ENCODE measurements around the gene CCL23.

Gene CCL23

GRCh38 chr17:36001110-36001771, 16.5 kb downstream of the CCL23 start, which contains the start of gene CCL15:
TSS of gene CCL15 (minus strand) at chr17:36001553. CDS start at chr17:36001492, 61 bp downstream.
- Histone ChIP-seq H3K4ac (ENCODE audit: low read depth, low read length) (no peak within 1 kb of the TSS), H3K79me2 (ENCODE audit: control insufficient read depth, insufficient read depth, low read length, poor library complexity) (no peaks in the 10 kb centered on the region), H4K91ac (ENCODE audit: low read depth, low read length) (no peak within 1 kb of the TSS), H3K9me3 (ENCODE audit: insufficient read depth, low read depth, low read length) (no peaks in the 10 kb centered on the region), H3K36me3 (ENCODE audit: control insufficient read depth in 1 of 2, insufficient read depth in 2 of 2, low read length in 2 of 2) (no peaks in the 10 kb centered on the region), H3K23ac (ENCODE audit: low read length) (no peak within 1 kb of the TSS), H2BK12ac (ENCODE audit: low read length) (no peak within 1 kb of the TSS), H3K4me2 (ENCODE audit: low read length) (no peak within 1 kb of the TSS), H2AFZ (ENCODE audit: insufficient read depth, low read length, poor library complexity) (no peak within 1 kb of the TSS), H2BK5ac (ENCODE audit: low read depth, low read length, poor library complexity) (no peak within 1 kb of the TSS), H4K12ac (ENCODE audit: low read depth, low read length) (no peak within 1 kb of the TSS), H3K14ac (ENCODE audit: low read length) (no peak within 1 kb of the TSS), H3K27me3 (ENCODE audit: insufficient read depth, low read length) (no peaks in the 10 kb centered on the region), H3K79me1 (ENCODE audit: low read length) (no peaks in the 10 kb centered on the region), H3K4me3 (ENCODE audit: low read depth, low read length) (no peak within 1 kb of the TSS), H2AK5ac (ENCODE audit: low read length) (no peak within 1 kb of the TSS), H3K4me1 (ENCODE audit: control insufficient read depth in 1 of 2, insufficient read depth in 2 of 2, low read length in 2 of 2) (no peaks in the 10 kb centered on the region), H2BK120ac (ENCODE audit: insufficient read depth, low read length, poor library complexity) (no peak within 1 kb of the TSS), H4K8ac (ENCODE audit: low read depth, low read length) (no peak within 1 kb of the TSS), H3K27ac (ENCODE audit: low read depth, low read length) (no peak within 1 kb of the TSS), H3K18ac (ENCODE audit: low read length) (no peak within 1 kb of the TSS), H3K9ac (ENCODE audit: low read length) (peak within 1 kb of the TSS; percentile 4)
- no peak for DNase-seq
- no CpG with 5 or more reads among the region's 6 CpGs for WGBS (ENCODE audit: extremely low coverage, insufficient coverage, insufficient read length)

GRCh38 chr17:36000732-36001109, 17.1 kb downstream of the CCL23 start:
- H3K27ac ChIP-seq (ENCODE audit: low read depth, low read length): no peak overlapping the region
- H2BK12ac ChIP-seq (ENCODE audit: low read length): no peak overlapping the region
- H3K9me3 ChIP-seq (ENCODE audit: insufficient read depth, low read depth, low read length): no peaks in the 10 kb centered on the region
- H3K23ac ChIP-seq (ENCODE audit: low read length): no peak overlapping the region
- no peak for DNase-seq
- H3K4me1 ChIP-seq (ENCODE audit: control insufficient read depth in 1 of 2, insufficient read depth in 2 of 2, low read length in 2 of 2): no peaks in the 10 kb centered on the region
- H3K4me2 ChIP-seq (ENCODE audit: low read length): no peak overlapping the region
- H3K4me3 ChIP-seq (ENCODE audit: low read depth, low read length): no peak overlapping the region
- no peaks in the 10 kb centered on the region for H3K27me3 ChIP-seq (ENCODE audit: insufficient read depth, low read length)
- H3K9ac ChIP-seq (ENCODE audit: low read length): no peak overlapping the region
- H4K8ac ChIP-seq (ENCODE audit: low read depth, low read length): no peak overlapping the region
- no peak overlapping the region for H3K18ac ChIP-seq (ENCODE audit: low read length)
- H2AK5ac ChIP-seq (ENCODE audit: low read length): no peak overlapping the region
- no peak overlapping the region for H4K91ac ChIP-seq (ENCODE audit: low read depth, low read length)
- H3K4ac ChIP-seq (ENCODE audit: low read depth, low read length): no peak overlapping the region
- H3K79me2 ChIP-seq (ENCODE audit: control insufficient read depth, insufficient read depth, low read length, poor library complexity): no peaks in the 10 kb centered on the region
- H2AFZ ChIP-seq (ENCODE audit: insufficient read depth, low read length, poor library complexity): no peak overlapping the region
- no peak overlapping the region for H4K12ac ChIP-seq (ENCODE audit: low read depth, low read length)
- WGBS (ENCODE audit: extremely low coverage, insufficient coverage, insufficient read length): no CpG with 5 or more reads among the region's 6 CpGs
- H2BK120ac ChIP-seq (ENCODE audit: insufficient read depth, low read length, poor library complexity): no peak overlapping the region
- H3K79me1 ChIP-seq (ENCODE audit: low read length): no peaks in the 10 kb centered on the region
- H3K36me3 ChIP-seq (ENCODE audit: control insufficient read depth in 1 of 2, insufficient read depth in 2 of 2, low read length in 2 of 2): no peaks in the 10 kb centered on the region
- no peak overlapping the region for H3K14ac ChIP-seq (ENCODE audit: low read length)
- no peak overlapping the region for H2BK5ac ChIP-seq (ENCODE audit: low read depth, low read length, poor library complexity)

GRCh38 chr17:35998756-35999155, 19.0 kb downstream of the CCL23 start:
- Histone ChIP-seq H2BK5ac (ENCODE audit: low read depth, low read length, poor library complexity) (no peak overlapping the region), H3K27ac (ENCODE audit: low read depth, low read length) (no peak overlapping the region), H3K4me2 (ENCODE audit: low read length) (no peak overlapping the region), H3K14ac (ENCODE audit: low read length) (no peak overlapping the region), H4K8ac (ENCODE audit: low read depth, low read length) (no peak overlapping the region), H3K27me3 (ENCODE audit: insufficient read depth, low read length) (no peaks in the 10 kb centered on the region), H2BK120ac (ENCODE audit: insufficient read depth, low read length, poor library complexity) (no peak overlapping the region), H3K36me3 (ENCODE audit: control insufficient read depth in 1 of 2, insufficient read depth in 2 of 2, low read length in 2 of 2) (no peaks in the 10 kb centered on the region), H3K79me2 (ENCODE audit: control insufficient read depth, insufficient read depth, low read length, poor library complexity) (no peaks in the 10 kb centered on the region), H3K23ac (ENCODE audit: low read length) (no peak overlapping the region), H4K91ac (ENCODE audit: low read depth, low read length) (no peak overlapping the region), H2AFZ (ENCODE audit: insufficient read depth, low read length, poor library complexity) (no peak overlapping the region), H3K4me1 (ENCODE audit: control insufficient read depth in 1 of 2, insufficient read depth in 2 of 2, low read length in 2 of 2) (no peaks in the 10 kb centered on the region), H3K18ac (ENCODE audit: low read length) (no peak overlapping the region), H4K12ac (ENCODE audit: low read depth, low read length) (no peak overlapping the region), H3K9me3 (ENCODE audit: insufficient read depth, low read depth, low read length) (no peaks in the 10 kb centered on the region), H3K9ac (ENCODE audit: low read length) (no peak overlapping the region), H3K4me3 (ENCODE audit: low read depth, low read length) (no peak overlapping the region), H2BK12ac (ENCODE audit: low read length) (no peak overlapping the region), H3K79me1 (ENCODE audit: low read length) (no peaks in the 10 kb centered on the region), H3K4ac (ENCODE audit: low read depth, low read length) (no peak overlapping the region), H2AK5ac (ENCODE audit: low read length) (no peak overlapping the region)
- DNase-seq: no peak
- WGBS (ENCODE audit: extremely low coverage, insufficient coverage, insufficient read length): no CpG with 5 or more reads among the region's 1 CpG

- H2BK5ac ChIP-seq (ENCODE audit: low read depth, low read length, poor library complexity): no peak overlapping the region
- H3K27me3 ChIP-seq (ENCODE audit: insufficient read depth, low read length): no peaks in the 10 kb centered on the region
- H2AK5ac ChIP-seq (ENCODE audit: low read length): no peak overlapping the region
- no peaks in the 10 kb centered on the region for H3K9me3 ChIP-seq (ENCODE audit: insufficient read depth, low read depth, low read length)
- no peak for DNase-seq
- no peak overlapping the region for H3K27ac ChIP-seq (ENCODE audit: low read depth, low read length)
- no peak overlapping the region for H4K12ac ChIP-seq (ENCODE audit: low read depth, low read length)
- no peak overlapping the region for H3K14ac ChIP-seq (ENCODE audit: low read length)
- H2BK12ac ChIP-seq (ENCODE audit: low read length): no peak overlapping the region
- no peak overlapping the region for H4K8ac ChIP-seq (ENCODE audit: low read depth, low read length)
- H3K4me3 ChIP-seq (ENCODE audit: low read depth, low read length): no peak overlapping the region
- no peaks in the 10 kb centered on the region for H3K4me1 ChIP-seq (ENCODE audit: control insufficient read depth in 1 of 2, insufficient read depth in 2 of 2, low read length in 2 of 2)
- no peak overlapping the region for H2AFZ ChIP-seq (ENCODE audit: insufficient read depth, low read length, poor library complexity)
- no CpG with 5 or more reads among the region's 11 CpGs for WGBS (ENCODE audit: extremely low coverage, insufficient coverage, insufficient read length)
- H3K23ac ChIP-seq (ENCODE audit: low read length): no peak overlapping the region
- no peak overlapping the region for H3K18ac ChIP-seq (ENCODE audit: low read length)
- H3K4me2 ChIP-seq (ENCODE audit: low read length): no peak overlapping the region
- no peak overlapping the region for H3K9ac ChIP-seq (ENCODE audit: low read length)
- no peak overlapping the region for H4K91ac ChIP-seq (ENCODE audit: low read depth, low read length)
- no peak overlapping the region for H3K4ac ChIP-seq (ENCODE audit: low read depth, low read length)
- no peaks in the 10 kb centered on the region for H3K79me1 ChIP-seq (ENCODE audit: low read length)
- H3K79me2 ChIP-seq (ENCODE audit: control insufficient read depth, insufficient read depth, low read length, poor library complexity): no peaks in the 10 kb centered on the region
- H2BK120ac ChIP-seq (ENCODE audit: insufficient read depth, low read length, poor library complexity): no peak overlapping the region
- no peaks in the 10 kb centered on the region for H3K36me3 ChIP-seq (ENCODE audit: control insufficient read depth in 1 of 2, insufficient read depth in 2 of 2, low read length in 2 of 2)
Observed at GRCh38 chr17:35998018-35998545, 19.7 kb downstream of the CCL23 start.

Measured in trophoblast cell (in vitro differentiated cells and primary cell).